Stimulated activated naive CD8-positive, alpha-beta T cell treated with anti-CD3 and anti-CD28 coated beads, Interleukin-15, Interleukin-2, amounts not matched to agents 100 ng/mL and 50 ng/mL, for 24 hours (primary cell): Measurements from ENCODE around the gene UROD.
"Not testable (repeated sequence)": the region's sequence is repeated elsewhere in the genome, so short reads cannot be mapped to it uniquely, and the experiment has no call there.

Experiments used
- H3K27ac Mint-ChIP-seq: one replicate; pipeline ENCODE4 v1.8.0; 2021; ENCODE audit warnings: mild to moderate bottlenecking, mixed read lengths
- H3K27me3 Mint-ChIP-seq: one replicate; pipeline ENCODE4 v1.8.0; 2021; ENCODE audit warnings: mixed read lengths
- H3K36me3 Mint-ChIP-seq: one replicate; pipeline ENCODE4 v1.8.0; 2021; ENCODE audit warnings: low read depth, mixed read lengths
- H3K4me1 Mint-ChIP-seq: one replicate; pipeline ENCODE4 v1.8.0; 2021; ENCODE audit warnings: low read depth, mixed read lengths
- H3K4me3 Mint-ChIP-seq: one replicate; pipeline ENCODE4 v1.8.0; 2021; ENCODE audit warnings: mild to moderate bottlenecking, mixed read lengths
- H3K9me3 Mint-ChIP-seq: one replicate; pipeline ENCODE4 v1.8.0; 2021; ENCODE audit warnings: mixed read lengths

The UROD gene

DNA sequence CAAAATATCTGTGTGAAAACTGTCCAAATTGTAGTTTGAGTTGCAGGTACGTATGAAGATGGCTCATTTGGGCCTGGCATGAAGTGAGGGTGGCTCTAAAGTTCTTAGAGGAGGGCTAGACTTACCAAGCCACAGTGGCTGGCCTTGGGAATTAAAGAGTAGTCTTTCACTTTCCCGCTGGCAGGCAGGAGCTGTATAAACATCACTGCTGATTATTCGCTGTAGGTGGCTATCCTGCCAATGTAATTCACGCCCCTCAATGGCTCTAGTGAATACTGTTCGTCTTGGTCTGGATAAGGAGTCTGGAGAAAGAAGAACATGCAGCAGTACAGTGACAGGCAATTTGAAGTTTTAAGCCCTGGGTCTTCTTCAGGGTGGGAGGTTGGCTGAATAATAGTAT, 31.0 kb downstream of the UROD start:
- Mint-ChIP-seq H3K9me3 (no peaks in the 10 kb centered on the region), H3K27me3 (no peaks in the 10 kb centered on the region), H3K4me3 (no peak overlapping the region), H3K4me1 (peaks cover 2% of the 10 kb centered on the region), H3K27ac (no peak overlapping the region), H3K36me3 (no peaks in the 10 kb centered on the region)

DNA sequence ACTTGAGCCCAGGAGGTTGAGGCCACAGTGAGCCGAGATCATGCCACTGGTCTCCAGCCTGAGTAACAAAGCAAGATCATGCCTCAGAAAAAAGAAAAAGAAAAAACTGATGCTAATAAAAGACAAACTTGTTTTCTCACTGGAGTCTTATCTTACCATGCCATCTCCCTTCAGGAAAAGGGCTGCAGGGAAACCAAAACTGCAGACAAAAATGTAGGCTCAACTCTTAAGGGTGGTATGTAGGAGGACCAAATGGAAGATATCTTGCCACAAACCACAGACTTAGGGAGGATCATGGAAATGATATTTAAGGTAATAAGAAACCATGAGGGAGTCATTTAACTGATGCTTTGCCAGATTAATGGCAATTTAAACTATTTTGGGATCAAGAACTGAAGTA, 32.9 kb downstream of the UROD start:
- no peaks in the 10 kb centered on the region for H3K4me1 Mint-ChIP-seq
- no peaks in the 10 kb centered on the region for H3K36me3 Mint-ChIP-seq
- H3K9me3 Mint-ChIP-seq: no peaks in the 10 kb centered on the region
- no peak overlapping the region for H3K27ac Mint-ChIP-seq
- no peak overlapping the region for H3K4me3 Mint-ChIP-seq
- H3K27me3 Mint-ChIP-seq: no peaks in the 10 kb centered on the region

DNA sequence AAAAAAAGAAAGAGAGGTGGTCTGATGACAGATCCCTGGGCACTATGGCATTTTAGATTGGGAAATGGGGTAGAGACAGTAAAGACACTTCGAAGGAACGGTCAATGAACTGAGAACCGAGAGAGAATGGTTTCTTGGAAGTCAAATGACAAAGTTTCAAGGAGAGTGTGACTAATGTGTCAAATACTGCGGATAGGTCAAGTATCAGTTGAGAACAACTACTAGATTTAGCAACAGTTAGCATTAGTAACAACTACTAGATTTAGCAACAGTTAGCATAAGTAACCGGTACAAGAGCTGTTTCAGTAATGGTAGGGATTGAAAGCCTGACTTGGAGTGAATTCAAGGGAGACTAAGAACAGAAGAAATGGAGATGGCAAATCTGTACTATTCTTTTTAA, 35.0 kb downstream of the UROD start:
- H3K4me3 Mint-ChIP-seq: no peak overlapping the region
- no peaks in the 10 kb centered on the region for H3K36me3 Mint-ChIP-seq
- peaks cover 15% of the 10 kb centered on the region for H3K4me1 Mint-ChIP-seq
- no peaks in the 10 kb centered on the region for H3K9me3 Mint-ChIP-seq
- no peak overlapping the region for H3K27ac Mint-ChIP-seq
- H3K27me3 Mint-ChIP-seq: no peaks in the 10 kb centered on the region

DNA sequence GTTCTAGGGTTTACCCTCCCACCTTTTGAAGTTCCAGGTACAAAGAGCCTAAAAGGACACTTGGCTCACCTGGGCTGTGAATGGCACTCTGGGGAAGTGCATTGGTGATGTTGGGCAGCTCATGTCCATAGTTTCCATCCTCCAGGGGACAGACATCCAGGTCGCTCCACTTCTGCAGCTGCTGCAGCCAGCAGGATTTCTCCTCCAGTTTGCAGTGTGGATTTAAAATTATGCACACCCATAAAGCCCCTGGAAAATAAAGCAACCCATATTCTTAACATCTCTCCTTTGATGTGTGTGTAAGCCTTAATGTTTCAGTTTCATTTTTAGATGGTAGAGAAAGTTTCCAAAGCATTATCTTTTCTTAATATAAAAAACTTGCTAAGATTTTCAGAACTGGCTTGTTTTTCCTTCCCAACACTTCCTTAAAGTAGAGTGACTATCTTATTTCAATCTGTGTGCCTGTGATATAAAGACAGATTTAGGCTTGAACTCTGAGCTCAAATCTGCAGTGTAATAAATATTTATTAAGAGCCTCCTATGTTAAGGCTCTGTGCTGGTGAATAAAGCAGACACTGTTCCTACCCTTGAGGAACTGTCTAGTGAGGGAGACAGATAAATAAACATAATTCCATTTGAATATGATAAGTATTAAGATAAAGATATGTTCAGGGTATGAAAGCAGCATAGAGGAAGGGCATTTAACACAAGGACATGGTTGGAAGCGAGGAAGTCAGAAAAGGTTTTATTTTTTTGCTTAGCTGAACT, 39.1 kb downstream of the UROD start:
- peak overlapping the region; percentile 49 for H3K4me3 Mint-ChIP-seq
- H3K9me3 Mint-ChIP-seq: no peaks in the 10 kb centered on the region
- peak overlapping the region; percentile 70 for H3K27ac Mint-ChIP-seq
- no peaks in the 10 kb centered on the region for H3K27me3 Mint-ChIP-seq
- no peaks in the 10 kb centered on the region for H3K36me3 Mint-ChIP-seq
- H3K4me1 Mint-ChIP-seq: peaks cover 21% of the 10 kb centered on the region

DNA sequence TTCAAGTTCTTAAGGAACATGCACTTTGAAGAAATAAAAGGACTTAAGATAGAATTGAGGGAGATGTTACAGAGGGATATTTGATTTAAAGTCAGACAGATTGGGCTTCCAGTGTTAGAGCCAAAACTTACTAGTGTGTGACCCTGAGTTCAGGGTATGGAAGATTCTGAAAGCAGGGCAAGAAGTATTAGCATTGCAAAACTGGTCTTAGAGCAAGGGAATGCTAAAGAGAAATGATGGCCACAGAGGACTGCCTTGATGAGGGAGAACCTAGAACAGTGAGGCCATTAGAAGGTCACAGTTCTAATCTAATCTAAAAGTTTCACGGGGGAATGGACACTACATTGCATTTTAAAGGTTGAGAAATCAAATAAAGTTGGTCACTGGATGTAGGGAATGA, 45.5 kb downstream of the UROD start:
- Mint-ChIP-seq H3K27ac (no peak overlapping the region), H3K4me3 (no peak overlapping the region), H3K36me3 (no peaks in the 10 kb centered on the region), H3K4me1 (peaks cover 6% of the 10 kb centered on the region), H3K27me3 (no peaks in the 10 kb centered on the region), H3K9me3 (no peaks in the 10 kb centered on the region)

DNA sequence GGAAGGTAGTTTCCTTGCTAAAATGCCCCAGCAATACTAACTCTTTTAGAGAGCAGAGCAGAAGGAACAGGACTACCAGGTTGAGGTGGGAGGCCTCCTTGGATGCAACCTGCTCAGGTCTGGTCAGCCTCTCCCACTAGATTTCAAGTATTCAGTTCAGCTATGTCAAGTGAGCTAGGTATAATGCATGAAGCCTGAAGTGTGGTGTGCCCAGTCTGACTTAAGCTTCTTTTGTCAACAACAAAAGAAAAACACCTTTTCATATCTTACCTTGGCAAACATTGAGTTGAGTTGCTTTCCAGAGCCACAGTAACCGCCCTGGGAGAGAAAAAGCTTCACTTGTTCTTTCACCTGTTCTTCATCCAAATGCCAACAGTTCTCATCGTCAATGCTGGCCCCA, 47.8 kb downstream of the UROD start:
- no peaks in the 10 kb centered on the region for H3K4me1 Mint-ChIP-seq
- H3K9me3 Mint-ChIP-seq: no peaks in the 10 kb centered on the region
- H3K27me3 Mint-ChIP-seq: no peaks in the 10 kb centered on the region
- H3K36me3 Mint-ChIP-seq: no peaks in the 10 kb centered on the region
- no peak overlapping the region for H3K27ac Mint-ChIP-seq
- H3K4me3 Mint-ChIP-seq: no peak overlapping the region

DNA sequence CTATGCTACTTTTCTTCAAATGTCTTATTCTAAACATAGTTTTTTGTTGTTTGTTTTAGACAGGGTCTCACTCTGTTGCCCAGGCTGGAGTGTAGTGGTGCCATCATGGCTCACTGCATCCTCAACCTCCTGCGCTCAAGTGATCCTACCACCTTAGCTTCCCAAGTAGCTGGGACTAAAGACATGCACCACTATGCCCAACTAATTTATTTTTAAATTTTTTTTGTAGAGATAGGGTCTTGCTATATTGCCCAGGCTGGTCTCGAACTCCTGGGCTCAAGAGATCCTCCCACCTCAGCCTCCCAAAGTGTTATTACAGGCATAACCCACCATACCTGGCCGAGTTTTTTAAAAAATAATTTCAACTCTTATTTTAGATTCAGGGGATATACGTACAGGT, 50.4 kb downstream of the UROD start:
- not testable (repeated sequence) for H3K27me3 Mint-ChIP-seq, H3K4me1 Mint-ChIP-seq, H3K36me3 Mint-ChIP-seq, H3K9me3 Mint-ChIP-seq, H3K27ac Mint-ChIP-seq, H3K4me3 Mint-ChIP-seq

DNA sequence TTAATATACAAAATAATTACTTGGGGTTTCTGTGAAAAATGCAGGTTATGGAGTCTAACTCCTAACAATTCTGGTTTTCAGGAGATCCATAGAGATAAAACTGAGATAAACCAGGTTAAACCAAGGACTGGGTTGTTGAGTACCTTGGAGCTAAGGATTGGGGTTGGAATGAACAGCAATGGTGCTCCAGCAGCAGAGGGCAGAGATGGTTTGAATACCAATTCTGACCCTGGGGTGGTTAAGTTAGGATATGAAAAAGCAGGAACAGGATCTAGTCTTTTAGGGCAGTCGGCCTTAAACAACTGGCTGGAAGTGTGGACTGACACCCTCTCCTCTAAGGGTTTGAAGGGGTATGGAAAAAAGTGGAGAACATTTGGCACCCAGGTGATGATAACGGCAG, 53.0 kb downstream of the UROD start:
- Mint-ChIP-seq H3K4me1 (no peaks in the 10 kb centered on the region), H3K4me3 (no peak overlapping the region), H3K9me3 (peaks cover 5% of the 10 kb centered on the region), H3K27ac (no peak overlapping the region), H3K27me3 (no peaks in the 10 kb centered on the region), H3K36me3 (no peaks in the 10 kb centered on the region)
